Progenitor cell of endocrine pancreas (in vitro differentiated cells): ENCODE measurements around the gene AEN. TPM values are rescaled to one million over a fixed set of nuclear protein-coding genes. Genes with fewer than 3 reads are reported as not detected.

Experiments
- DNase-seq: peaks from one replicate; pipeline ENCODE4 v3.0.0; 2021; ENCODE audit warnings: low spot score; ENCODE audit not compliant: unreplicated experiment
- H3K27ac Mint-ChIP-seq: 2 replicates; pipeline ENCODE4 v1.8.0; 2021; ENCODE audit warnings: mild to moderate bottlenecking, moderate library complexity, mixed read lengths
- H3K27me3 Mint-ChIP-seq: 2 replicates; pipeline ENCODE4 v1.8.0; 2021; ENCODE audit warnings: mixed read lengths
- H3K36me3 Mint-ChIP-seq: 2 replicates; pipeline ENCODE4 v1.8.0; 2022; ENCODE audit warnings: mixed read lengths; ENCODE audit not compliant: insufficient read depth
- H3K4me1 Mint-ChIP-seq: 2 replicates; pipeline ENCODE4 v1.8.0; 2021; ENCODE audit warnings: low read depth, mixed read lengths
- H3K4me3 Mint-ChIP-seq: 2 replicates; pipeline ENCODE4 v1.8.0; 2021; ENCODE audit warnings: low read depth, mild to moderate bottlenecking, moderate library complexity, mixed read lengths
- H3K9me3 Mint-ChIP-seq: 2 replicates; pipeline ENCODE4 v1.8.0; 2021; ENCODE audit warnings: low read depth, mixed read lengths
- total RNA-seq: library from RNA; stranded (reverse); gene quantifications from 2 replicates; pipeline ENCODE4 v1.2.1, GENCODE V29; 2021
- TF ChIP-seq, protein P1 (sequence below): fragments of 200-600 bp; sonication (generic); IDR thresholded peaks from one replicate; pipeline ENCODE4 v1.5.0; 2021; ENCODE audit warnings: antibody characterized with exemption, mild to moderate bottlenecking; ENCODE audit not compliant: unreplicated experiment

Gene AEN
- total RNA-seq, 1 donor from 2014 or later = 28.2 TPM

DNA sequence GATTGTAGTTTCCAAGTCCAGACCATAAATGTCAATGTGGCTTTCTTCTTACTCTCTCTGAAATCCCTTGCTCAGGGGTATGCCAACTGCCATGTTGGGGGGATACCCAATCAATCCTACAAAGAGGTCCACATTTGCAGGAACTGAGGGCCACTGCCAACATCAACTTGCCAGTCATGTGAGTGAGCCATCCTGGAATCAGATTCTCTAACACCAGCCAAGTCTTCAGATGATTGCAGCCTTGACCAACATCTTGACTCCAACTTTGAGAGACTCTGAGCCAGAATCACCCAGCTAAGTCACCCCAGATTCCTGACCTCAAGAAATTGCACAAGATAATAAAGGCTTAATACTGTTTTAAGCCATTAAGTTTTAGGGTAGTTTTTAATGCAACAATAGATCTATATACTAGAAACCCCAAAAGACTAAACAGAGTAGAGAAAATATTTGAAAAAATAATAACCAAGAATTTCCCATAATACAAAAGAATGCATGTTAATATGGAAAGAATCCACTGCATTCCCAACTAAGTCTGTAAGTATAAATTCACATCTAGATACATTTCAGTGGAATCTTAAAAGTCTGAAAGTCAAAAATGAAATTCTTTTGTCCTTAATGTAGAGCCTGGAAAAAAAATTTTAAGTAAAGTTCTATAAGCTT is 40.0 kb downstream of the AEN start:
- Mint-ChIP-seq H3K4me1 (no peaks in the 10 kb centered on the region), H3K27me3 (peaks cover 9% of the 10 kb centered on the region), H3K27ac (no peak overlapping the region), H3K4me3 (no peak overlapping the region), H3K36me3 (no peaks in the 10 kb centered on the region), H3K9me3 (peaks cover 5% of the 10 kb centered on the region)
- no peak for DNase-seq
- TF ChIP-seq, protein P1, sequence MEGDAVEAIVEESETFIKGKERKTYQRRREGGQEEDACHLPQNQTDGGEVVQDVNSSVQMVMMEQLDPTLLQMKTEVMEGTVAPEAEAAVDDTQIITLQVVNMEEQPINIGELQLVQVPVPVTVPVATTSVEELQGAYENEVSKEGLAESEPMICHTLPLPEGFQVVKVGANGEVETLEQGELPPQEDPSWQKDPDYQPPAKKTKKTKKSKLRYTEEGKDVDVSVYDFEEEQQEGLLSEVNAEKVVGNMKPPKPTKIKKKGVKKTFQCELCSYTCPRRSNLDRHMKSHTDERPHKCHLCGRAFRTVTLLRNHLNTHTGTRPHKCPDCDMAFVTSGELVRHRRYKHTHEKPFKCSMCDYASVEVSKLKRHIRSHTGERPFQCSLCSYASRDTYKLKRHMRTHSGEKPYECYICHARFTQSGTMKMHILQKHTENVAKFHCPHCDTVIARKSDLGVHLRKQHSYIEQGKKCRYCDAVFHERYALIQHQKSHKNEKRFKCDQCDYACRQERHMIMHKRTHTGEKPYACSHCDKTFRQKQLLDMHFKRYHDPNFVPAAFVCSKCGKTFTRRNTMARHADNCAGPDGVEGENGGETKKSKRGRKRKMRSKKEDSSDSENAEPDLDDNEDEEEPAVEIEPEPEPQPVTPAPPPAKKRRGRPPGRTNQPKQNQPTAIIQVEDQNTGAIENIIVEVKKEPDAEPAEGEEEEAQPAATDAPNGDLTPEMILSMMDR = no peak

DNA sequence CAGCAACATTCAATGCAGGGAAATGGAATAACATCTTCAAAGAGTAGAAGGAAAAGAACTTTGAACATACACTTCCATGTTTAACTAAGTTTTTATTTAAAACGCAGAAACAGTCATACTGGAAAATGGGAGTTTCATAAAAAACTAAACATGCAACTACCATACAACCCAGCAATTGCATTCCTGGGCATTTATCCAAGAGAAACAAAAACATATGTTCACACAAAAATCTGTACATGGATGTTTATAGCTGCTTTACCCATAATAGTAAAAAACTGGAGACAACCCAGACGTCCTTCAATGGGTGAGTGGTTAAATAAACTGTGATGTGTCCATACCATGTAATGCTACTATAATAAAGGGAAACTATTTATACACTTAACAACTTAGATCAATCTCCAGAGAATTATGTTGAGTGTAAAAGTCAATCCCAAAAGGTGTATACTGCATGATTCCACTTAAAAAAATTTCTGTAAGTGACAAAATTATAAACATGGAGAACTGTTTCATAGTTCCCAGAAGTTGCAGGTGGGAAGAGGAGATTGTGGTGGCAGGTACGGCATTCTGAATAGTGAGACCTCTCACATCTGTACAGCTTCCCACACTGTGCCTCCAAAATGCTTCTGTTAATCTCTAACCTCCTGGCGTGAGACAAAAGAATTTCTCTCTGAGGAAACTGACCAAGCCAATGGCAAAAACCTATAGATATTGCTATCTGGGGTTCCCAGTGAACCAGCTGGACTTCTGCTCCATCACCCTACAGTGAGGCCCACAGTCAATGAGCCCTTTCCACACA is 40.8 kb downstream of the AEN start:
- TF ChIP-seq, protein P1 = no peak
- H3K36me3 Mint-ChIP-seq = no peaks in the 10 kb centered on the region
- no peak overlapping the region for H3K27ac Mint-ChIP-seq
- peaks cover 5% of the 10 kb centered on the region for H3K9me3 Mint-ChIP-seq
- no peaks in the 10 kb centered on the region for H3K4me1 Mint-ChIP-seq
- no peak for DNase-seq
- peaks cover 9% of the 10 kb centered on the region for H3K27me3 Mint-ChIP-seq
- no peak overlapping the region for H3K4me3 Mint-ChIP-seq

DNA sequence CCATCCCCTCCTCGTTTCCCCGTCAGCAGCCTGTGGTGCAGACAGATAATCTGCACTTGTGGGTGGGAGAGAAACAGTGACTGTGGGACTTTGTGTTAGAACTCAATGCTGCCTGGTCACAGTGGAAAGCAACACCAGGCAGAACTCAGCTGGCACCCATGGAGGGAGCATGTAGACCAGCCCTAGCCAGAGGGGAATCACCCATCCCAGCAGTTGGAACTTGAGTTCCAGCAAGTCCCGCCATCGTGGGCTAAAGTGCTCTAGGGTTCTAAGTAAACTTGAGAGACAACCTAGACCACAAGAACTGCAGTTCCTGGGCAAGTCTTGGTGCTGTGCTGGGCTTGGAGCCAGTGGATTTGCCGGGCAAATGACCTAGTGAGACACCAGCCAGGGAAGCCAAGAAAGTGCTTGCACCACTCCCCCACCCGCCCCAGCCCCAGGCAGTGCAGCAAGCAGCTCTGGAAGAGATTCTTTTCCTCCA is 42.0 kb downstream of the AEN start:
- Mint-ChIP-seq H3K27me3 (peaks cover 5% of the 10 kb centered on the region), H3K36me3 (no peaks in the 10 kb centered on the region), H3K4me3 (no peak overlapping the region), H3K4me1 (no peaks in the 10 kb centered on the region), H3K9me3 (peaks cover 5% of the 10 kb centered on the region), H3K27ac (no peak overlapping the region)
- no peak for DNase-seq
- TF ChIP-seq, protein P1 = no peak

DNA sequence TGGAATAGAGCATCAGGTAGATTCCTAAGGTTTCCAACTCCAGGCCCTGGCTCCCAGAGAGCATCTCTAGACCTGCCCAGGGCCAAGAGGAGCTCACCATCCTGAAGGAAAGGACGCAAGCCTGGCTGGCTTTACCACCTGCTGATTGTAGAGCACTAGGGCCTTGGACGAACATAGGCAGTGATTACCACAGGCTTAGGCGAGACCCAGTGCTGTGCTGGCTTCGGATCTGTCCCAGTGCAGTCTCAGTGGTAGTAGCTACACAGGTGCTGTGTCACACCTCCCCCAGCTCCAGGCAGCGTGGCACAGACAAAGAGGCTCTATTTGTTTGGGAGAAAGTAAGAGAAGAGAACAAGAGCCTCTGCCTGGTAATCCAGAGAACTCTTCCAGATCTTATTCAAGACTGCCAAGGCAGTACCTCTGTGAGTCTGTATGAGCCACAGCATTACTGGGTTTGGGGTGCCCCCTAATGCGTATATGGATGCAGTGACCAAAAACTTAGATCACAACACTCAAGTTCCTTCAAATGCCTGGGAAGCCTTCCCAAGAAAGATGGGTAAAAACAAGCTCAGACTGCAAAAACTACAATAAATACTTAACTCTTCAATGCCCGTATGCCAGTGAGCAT is 43.1 kb downstream of the AEN start:
- Mint-ChIP-seq H3K4me1 (no peaks in the 10 kb centered on the region), H3K9me3 (peaks cover 5% of the 10 kb centered on the region), H3K36me3 (no peaks in the 10 kb centered on the region), H3K27me3 (peaks cover 7% of the 10 kb centered on the region), H3K27ac (no peak overlapping the region), H3K4me3 (no peak overlapping the region)
- DNase-seq = no peak
- TF ChIP-seq, protein P1 = no peak

DNA sequence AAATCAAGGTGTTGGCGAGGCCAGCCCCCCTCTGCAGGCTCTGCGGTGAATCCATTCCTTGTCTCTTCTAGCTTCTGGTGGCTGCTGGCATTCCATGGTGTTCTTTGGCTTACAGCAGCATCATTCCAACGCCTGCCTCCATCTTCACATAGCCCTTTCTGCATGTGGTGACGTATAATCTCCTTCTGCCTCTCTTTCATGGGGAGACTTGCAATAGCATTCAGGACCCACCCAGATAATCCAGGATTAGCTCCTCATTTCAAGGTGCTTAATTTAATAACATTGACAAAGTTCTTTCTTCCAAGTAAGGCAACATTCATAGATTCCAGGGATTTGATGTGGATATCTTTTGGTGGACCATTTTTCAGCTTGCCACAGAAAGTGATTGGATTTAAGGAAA is 53.5 kb downstream of the AEN start:
- Mint-ChIP-seq H3K27me3 (peaks cover 40% of the 10 kb centered on the region), H3K27ac (no peak overlapping the region), H3K36me3 (no peaks in the 10 kb centered on the region), H3K9me3 (peaks cover 3% of the 10 kb centered on the region), H3K4me1 (no peaks in the 10 kb centered on the region), H3K4me3 (no peak overlapping the region)
- DNase-seq = no peak
- TF ChIP-seq, protein P1 = no peak
